H1 (cell line): ENCODE measurements around the gene TRIM46. TPM values are rescaled to one million over a fixed set of nuclear protein-coding genes. Genes with fewer than 3 reads are reported as not detected.
A peak's percentile ranks its signal among the peaks of the same experiment; 100 is the strongest.

Source experiments
- CTCF ChIA-PET: fragments of 300-600 bp; sonication (Branson Sonifier 250); formaldehyde crosslinking; loops from one replicate; lab custom pipeline; 2021; ENCODE audit not compliant: partially characterized antibody; lab: Charles Lee
- POLR2A ChIA-PET: fragments of 300-600 bp; sonication (Branson Sonifier 250); formaldehyde crosslinking; loops from one replicate; lab custom pipeline; 2021; ENCODE audit warnings: inconsistent platforms; ENCODE audit not compliant: partially characterized antibody; lab: Charles Lee
- DNase-seq, 2 experiments: peaks; one replicate each; pipeline versions ENCODE4 v3.0.0 to v3.0.0-alpha.2; 2010 to 2022; ENCODE audit warnings: low spot score in 2 of 2, low read depth in 1 of 2, mixed read lengths in 1 of 2
- FAIRE-seq: peaks from 2 replicates; lab custom pipeline; 2011; peaks lifted over from hg19 to GRCh38; lab: Jason Lieb, UNC
- H2AFZ ChIP-seq: 2 replicates; pipeline ENCODE4 v1.8.1; 2012; ENCODE audit warnings: low read length, inconsistent platforms
- H2AK5ac ChIP-seq: 2 replicates; pipeline ENCODE4 v1.6.1; 2013; ENCODE audit warnings: low read depth, low read length
- H2BK120ac ChIP-seq: replicated peaks from 2 replicates; pipeline ENCODE3; 2013; ENCODE audit warnings: low read depth, low read length, inconsistent platforms
- H2BK12ac ChIP-seq: 2 replicates; pipeline ENCODE4 v1.6.1; 2013; ENCODE audit warnings: low read depth, low read length
- H2BK15ac ChIP-seq: 2 replicates; pipeline ENCODE4 v1.6.1; 2013; ENCODE audit warnings: low read length
- H2BK20ac ChIP-seq: 2 replicates; pipeline ENCODE4 v1.6.1; 2013; ENCODE audit warnings: low read length
- H2BK5ac ChIP-seq: 2 replicates; pipeline ENCODE4 v1.6.1; 2013; ENCODE audit warnings: low read depth, low read length
- H3K14ac ChIP-seq: 2 replicates; pipeline ENCODE4 v1.6.1; 2013; ENCODE audit warnings: inconsistent platforms; ENCODE audit not compliant: insufficient read length
- H3K18ac ChIP-seq: 2 replicates; pipeline ENCODE4 v1.6.1; 2013; ENCODE audit warnings: low read length; ENCODE audit errors: extremely low read depth
- H3K23ac ChIP-seq: 2 replicates; pipeline ENCODE4 v1.6.1; 2013; ENCODE audit warnings: inconsistent platforms; ENCODE audit not compliant: insufficient read length
- H3K23me2 ChIP-seq: 2 replicates; pipeline ENCODE4 v1.6.1; 2013; ENCODE audit warnings: low read depth, low read length
- H3K27ac ChIP-seq: 2 replicates; pipeline ENCODE4 v1.6.1; 2011; ENCODE audit warnings: low read depth, low read length, inconsistent platforms
- H3K27me3 ChIP-seq, 4 experiments: replicated peaks in 1 of 4; 1 replicate in 1 of 4; 2 replicates in 3 of 4; pipeline versions ENCODE4 v1.6.1 to v1.8.1; 2011 to 2013; ENCODE audit warnings: low read length in 3 of 4, mild to moderate bottlenecking in 3 of 4, inconsistent platforms in 2 of 4, mixed read lengths in 2 of 4, moderate library complexity in 1 of 4; ENCODE audit not compliant: control insufficient read depth in 3 of 4, insufficient read depth in 3 of 4; ENCODE audit errors: extremely low read depth in 1 of 4
- H3K36me3 ChIP-seq, 4 experiments: 2 replicates each; pipeline versions ENCODE4 v1.6.1 to v1.8.1; 2011 to 2013; ENCODE audit warnings: mild to moderate bottlenecking in 4 of 4, low read length in 3 of 4, moderate library complexity in 2 of 4, control low read depth in 1 of 4, inconsistent platforms in 1 of 4; ENCODE audit not compliant: insufficient read depth in 4 of 4, control insufficient read depth in 2 of 4
- H3K4ac ChIP-seq: replicated peaks from 2 replicates; pipeline ENCODE3; 2013; ENCODE audit warnings: low read length, low read depth, mixed read lengths, inconsistent platforms; ENCODE audit not compliant: insufficient read length
- H3K4me1 ChIP-seq, 4 experiments: replicated peaks in 1 of 4; 1 replicate in 1 of 4; 2 replicates in 3 of 4; pipeline versions ENCODE4 v1.6.1 to v1.8.1; 2011 to 2013; ENCODE audit warnings: low read length in 3 of 4, inconsistent platforms in 2 of 4, mixed read lengths in 1 of 4; ENCODE audit not compliant: insufficient read depth in 4 of 4, control insufficient read depth in 3 of 4
- H3K4me2 ChIP-seq, 2 experiments: 2 replicates each; pipeline versions ENCODE4 v1.6.1 to v1.8.1; 2011 to 2013; ENCODE audit warnings: low read depth in 2 of 2, low read length in 2 of 2, control low read depth in 1 of 2, inconsistent platforms in 1 of 2, mild to moderate bottlenecking in 1 of 2; ENCODE audit not compliant: insufficient read depth in 1 of 2
- H3K4me3 ChIP-seq, 4 experiments: fragments of 200-600, 300-600 bp in 1 of 4; sonication (generic), shearing (Covaris generic), sonication (Bioruptor Twin) in 1 of 4; 2 replicates each; pipeline versions ENCODE4 v1.5.1 to v1.8.1; 2011 to 2016; ENCODE audit warnings: low read length in 4 of 4, low read depth in 3 of 4, control low read depth in 2 of 4, inconsistent platforms in 2 of 4, mild to moderate bottlenecking in 2 of 4, mixed read lengths in 1 of 4, moderate library complexity in 1 of 4; ENCODE audit not compliant: insufficient read depth in 2 of 4; ENCODE audit errors: extremely low read depth in 1 of 4
- H3K56ac ChIP-seq: replicated peaks from 2 replicates; pipeline ENCODE3; 2013; ENCODE audit warnings: low read depth, mild to moderate bottlenecking, mixed read lengths, low read length, inconsistent platforms; ENCODE audit not compliant: insufficient read length
- H3K79me1 ChIP-seq: 2 replicates; pipeline ENCODE4 v1.6.1; 2013; ENCODE audit warnings: low read depth, low read length, control low read depth
- H3K79me2 ChIP-seq, 2 experiments: 2 replicates each; pipeline versions ENCODE4 v1.6.1 to v1.8.1; 2012 to 2013; ENCODE audit warnings: low read length in 2 of 2, mild to moderate bottlenecking in 2 of 2, inconsistent platforms in 1 of 2; ENCODE audit not compliant: insufficient read depth in 2 of 2, control insufficient read depth in 1 of 2
- H3K9ac ChIP-seq, 4 experiments: replicated peaks in 1 of 4; 1 replicate in 1 of 4; 2 replicates in 3 of 4; pipeline versions ENCODE4 v1.6.1 to v1.8.1; 2011 to 2013; ENCODE audit warnings: low read depth in 3 of 4, low read length in 3 of 4, control low read depth in 2 of 4, mild to moderate bottlenecking in 2 of 4, moderate library complexity in 2 of 4, inconsistent platforms in 1 of 4; ENCODE audit errors: extremely low read depth in 1 of 4
- H3K9me3 ChIP-seq, 2 experiments: 2 replicates each; pipeline versions ENCODE4 v1.6.1 to v1.8.1; 2012 to 2013; ENCODE audit warnings: mild to moderate bottlenecking in 2 of 2, moderate library complexity in 2 of 2, control low read depth in 1 of 2, inconsistent platforms in 1 of 2, low read depth in 1 of 2, low read length in 1 of 2, mixed read lengths in 1 of 2; ENCODE audit not compliant: insufficient read depth in 2 of 2
- H4K20me1 ChIP-seq, 2 experiments: replicated peaks in 1 of 2; 2 replicates each; pipeline versions ENCODE3 to v1.8.1; 2011 to 2013; ENCODE audit warnings: inconsistent platforms in 2 of 2, low read length in 2 of 2, mild to moderate bottlenecking in 1 of 2; ENCODE audit not compliant: insufficient read depth in 2 of 2, control insufficient read depth in 1 of 2
- H4K5ac ChIP-seq: 2 replicates; pipeline ENCODE4 v1.6.1; 2013; ENCODE audit warnings: low read length, low read depth, mixed read lengths, inconsistent platforms; ENCODE audit not compliant: insufficient read length
- H4K8ac ChIP-seq: 2 replicates; pipeline ENCODE4 v1.8.0; 2013; ENCODE audit warnings: mild to moderate bottlenecking, moderate library complexity, low read length, inconsistent platforms; ENCODE audit not compliant: insufficient read depth; ENCODE audit errors: extremely low read depth
- H4K91ac ChIP-seq: replicated peaks from 2 replicates; pipeline ENCODE3; 2013; ENCODE audit warnings: low read length, mixed read lengths, inconsistent platforms; ENCODE audit not compliant: insufficient read length
- ASH2L ChIP-seq: fragments of 200-600, 300-600 bp; sonication (generic); IDR thresholded peaks from one replicate; pipeline ENCODE4 v1.7.1; 2017; ENCODE audit warnings: low read length
- JUN ChIP-seq: IDR thresholded peaks from 2 replicates; pipeline ENCODE4 v1.6.1; 2011; ENCODE audit warnings: low read depth, mild to moderate bottlenecking, improper control_type of control experiment, low read length
- NANOG ChIP-seq: IDR thresholded peaks from 2 replicates; pipeline ENCODE4 v1.6.1; 2011; ENCODE audit warnings: low read length, low read depth, mild to moderate bottlenecking, inconsistent platforms; ENCODE audit not compliant: insufficient read depth, poor library complexity, severe bottlenecking
- TAF1 ChIP-seq: IDR thresholded peaks from 2 replicates; pipeline ENCODE4 v1.6.1; 2011; ENCODE audit warnings: mild to moderate bottlenecking, low read depth, low read length
- TEAD4 ChIP-seq: IDR thresholded peaks from 2 replicates; pipeline ENCODE4 v1.6.1; 2012; ENCODE audit warnings: low read depth, low read length, inconsistent platforms, mixed read lengths
- WGBS, 2 experiments: shearing (Covaris generic) in 1 of 2; methylation state at CpG; one replicate each; pipeline versions ENCODE4 v1.1.6 to v1.1.7; 2013 to 2015; ENCODE audit warnings: low lambda C conversion rate in 2 of 2, mixed read lengths in 2 of 2, inconsistent platforms in 1 of 2, low coverage in 1 of 2, missing lambda C conversion rate in 1 of 2; ENCODE audit not compliant: insufficient replicate concordance in 2 of 2, insufficient coverage in 1 of 2, insufficient read length in 1 of 2; ENCODE audit errors: extremely low coverage in 1 of 2, missing lambda C conversion rate in 1 of 2; 5-methylcytosine and 5-hydroxymethylcytosine counted together
- polyA plus RNA-seq, 7 experiments: library from polyadenylated mRNA; depleted of rRNA in 3 of 7; stranded (reverse) in 5 of 7; unstranded in 2 of 7; fragments of >200 nt in 5 of 7; fragments of 200-250 nt in 2 of 7; gene quantifications; 1 replicate in 5 of 7; 2 replicates in 1 of 7; 4 replicates in 1 of 7; pipeline versions ENCODE4 v1.2.1 to v1.2.3, GENCODE V29; 2011 to 2013; ENCODE audit warnings: missing spikeins in 2 of 7, mixed read lengths in 2 of 7
- total RNA-seq: library from RNA; stranded (reverse); fragmentation: NEBNext Ultra II Directional; extraction: Animal tissue kit (Norgen Biotek cat#: 25700); gene quantifications from 2 replicates; pipeline ENCODE4 v1.2.1, GENCODE V29; 2021
- TF ChIP-seq, protein P1 (sequence below): IDR thresholded peaks from 2 replicates; pipeline ENCODE4 v1.6.1; 2012; ENCODE audit warnings: low read length, inconsistent platforms
- TF ChIP-seq, protein P2 (sequence below): IDR thresholded peaks from 2 replicates; pipeline ENCODE4 v1.6.1; 2011; ENCODE audit warnings: low read length, improper control_type of control experiment

Gene TRIM46
- total and polyA plus RNA-seq, 2 of the 8 experiments (the other 6 are each of a cell fraction or from before 2014, with no cell fraction given), result 15.5 to 21.6 TPM

DNA sequence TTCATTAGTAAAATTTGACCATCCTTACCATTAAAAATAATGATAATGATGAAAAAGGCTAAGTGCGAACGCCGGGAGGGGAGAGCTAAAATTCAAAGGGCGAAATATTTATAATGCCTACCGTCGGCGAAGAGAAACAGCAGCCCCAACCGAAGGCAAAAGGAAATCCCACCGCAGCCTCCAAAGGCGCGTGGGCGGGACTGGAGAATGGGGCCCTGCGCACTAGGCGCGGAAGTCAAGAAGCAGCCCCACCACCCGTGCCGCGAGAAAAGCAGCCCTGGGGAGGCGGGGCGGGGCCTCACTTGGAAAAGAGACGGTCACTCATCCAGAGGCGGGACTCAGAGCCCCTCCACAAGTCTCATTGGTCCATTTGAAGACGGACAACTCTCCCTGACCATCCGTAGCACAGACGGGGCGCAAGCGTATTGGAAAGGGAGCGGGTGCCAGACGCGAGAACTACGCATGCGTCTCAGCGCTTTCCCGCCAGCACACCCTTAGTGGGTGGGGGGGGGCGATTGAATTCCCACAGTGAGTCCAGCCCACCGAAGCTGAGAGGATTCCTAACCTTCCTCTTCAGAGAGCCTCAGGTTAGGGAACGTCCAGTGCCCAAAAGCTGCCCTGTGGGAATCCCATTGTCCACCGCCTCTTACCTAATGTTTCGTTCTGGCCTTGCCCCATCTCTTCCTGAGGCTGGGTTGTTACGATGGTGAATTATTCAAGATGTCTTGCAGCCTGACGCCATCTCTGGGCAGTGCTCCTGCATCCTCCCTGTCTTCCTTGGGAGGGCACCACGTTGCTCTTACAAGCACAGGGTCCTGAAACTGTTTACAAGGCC, 53.8 kb downstream of the TRIM46 start:
- DNase-seq (peak; percentile 95 to 96), FAIRE-seq (no peak)
- POLR2A ChIA-PET, result interaction anchor here (0.7 to 11.9 kb wide), 14 partner anchors 9 to 87 kb away, joined by 3 to 235 read pairs (median 5); partner anchors contain the start of genes MTX1, SCAMP3 and THBS3
- H3K18ac ChIP-seq, result peak overlapping the region; percentile 80
- peaks cover 0 to 3% (median 0%) of the 10 kb centered on the region in 4 experiments; a peak in 1 of 8 replicates for H3K36me3 ChIP-seq
- H4K91ac ChIP-seq, result peak overlapping the region; percentile 17
- peaks cover 0 to 14% (median 4%) of the 10 kb centered on the region in 4 experiments; a peak in 5 of 7 replicates for H3K4me1 ChIP-seq
- peak overlapping the region; percentile 78 for H3K14ac ChIP-seq
- H3K79me2 ChIP-seq, result peaks cover 0 to 9% of the 10 kb centered on the region in 2 experiments; a peak in 1 of 4 replicates
- peak overlapping the region; percentile 67 to 92 (median 82) for H3K4me3 ChIP-seq
- H3K9ac ChIP-seq, result peak overlapping the region; percentile 70 to 95 (median 90)
- peak overlapping the region; percentile 80 for H3K4ac ChIP-seq
- 0 out of 2 replicates have a peak, but pooled peaks cover 10% of the 10 kb centered on the region for H3K23me2 ChIP-seq
- no peak overlapping the region for H2BK20ac ChIP-seq
- peak overlapping the region; percentile 49 for H2BK120ac ChIP-seq
- peak overlapping the region; percentile 73 to 75 for H3K4me2 ChIP-seq
- peak overlapping the region; percentile 53; the same call in 1 of the 2 replicates for H4K8ac ChIP-seq
- 2% methylated on average over 36 of the region's 42 CpGs; no CpG with 5 or more reads in 1 of the 2 experiments for WGBS, 2 experiments
- H2BK12ac ChIP-seq, result peak overlapping the region; percentile 56; the same call in 1 of the 2 replicates
- CTCF ChIA-PET, result interaction anchor here (0.5 to 7.2 kb wide), 18 partner anchors 13 to 1350 kb away, joined by 3 to 62 read pairs (median 4); partner anchors contain the start of genes MTX1 and THBS3
- peak overlapping the region; percentile 73 for H3K56ac ChIP-seq
- peak overlapping the region; percentile 91 for H3K27ac ChIP-seq
- H3K9me3 ChIP-seq, result no peaks in the 10 kb centered on the region
- H2BK5ac ChIP-seq, result peak overlapping the region; percentile 72
- peaks cover 0 to 2% (median 0%) of the 10 kb centered on the region in 4 experiments; a peak in 1 of 7 replicates for H3K27me3 ChIP-seq
- H2BK15ac ChIP-seq, result peak overlapping the region; percentile 21
- no peak overlapping the region for H3K23ac ChIP-seq
- peaks cover 0 to 2% of the 10 kb centered on the region in 2 experiments for H4K20me1 ChIP-seq
- peak overlapping the region; percentile 98 for H4K5ac ChIP-seq
- H2AFZ ChIP-seq, result peak overlapping the region; percentile 28; the same call in 1 of the 2 replicates
- no peaks in the 10 kb centered on the region for H3K79me1 ChIP-seq
- peak overlapping the region; percentile 84; the same call in 1 of the 2 replicates for H2AK5ac ChIP-seq
- TF ChIP-seq ASH2L (peak; percentile 12), TAF1 (peak; percentile 92), TEAD4 (no peak), JUN (no peak), NANOG (no peak)
- TF ChIP-seq, protein P1, sequence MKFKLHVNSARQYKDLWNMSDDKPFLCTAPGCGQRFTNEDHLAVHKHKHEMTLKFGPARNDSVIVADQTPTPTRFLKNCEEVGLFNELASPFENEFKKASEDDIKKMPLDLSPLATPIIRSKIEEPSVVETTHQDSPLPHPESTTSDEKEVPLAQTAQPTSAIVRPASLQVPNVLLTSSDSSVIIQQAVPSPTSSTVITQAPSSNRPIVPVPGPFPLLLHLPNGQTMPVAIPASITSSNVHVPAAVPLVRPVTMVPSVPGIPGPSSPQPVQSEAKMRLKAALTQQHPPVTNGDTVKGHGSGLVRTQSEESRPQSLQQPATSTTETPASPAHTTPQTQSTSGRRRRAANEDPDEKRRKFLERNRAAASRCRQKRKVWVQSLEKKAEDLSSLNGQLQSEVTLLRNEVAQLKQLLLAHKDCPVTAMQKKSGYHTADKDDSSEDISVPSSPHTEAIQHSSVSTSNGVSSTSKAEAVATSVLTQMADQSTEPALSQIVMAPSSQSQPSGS, result 0 out of 2 replicates have a peak, but pooled peaks have one; percentile 58
- TF ChIP-seq, protein P2, sequence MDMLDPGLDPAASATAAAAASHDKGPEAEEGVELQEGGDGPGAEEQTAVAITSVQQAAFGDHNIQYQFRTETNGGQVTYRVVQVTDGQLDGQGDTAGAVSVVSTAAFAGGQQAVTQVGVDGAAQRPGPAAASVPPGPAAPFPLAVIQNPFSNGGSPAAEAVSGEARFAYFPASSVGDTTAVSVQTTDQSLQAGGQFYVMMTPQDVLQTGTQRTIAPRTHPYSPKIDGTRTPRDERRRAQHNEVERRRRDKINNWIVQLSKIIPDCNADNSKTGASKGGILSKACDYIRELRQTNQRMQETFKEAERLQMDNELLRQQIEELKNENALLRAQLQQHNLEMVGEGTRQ, result no peak
